ENCODE data around the gene MTR.

MTR gene

DNA sequence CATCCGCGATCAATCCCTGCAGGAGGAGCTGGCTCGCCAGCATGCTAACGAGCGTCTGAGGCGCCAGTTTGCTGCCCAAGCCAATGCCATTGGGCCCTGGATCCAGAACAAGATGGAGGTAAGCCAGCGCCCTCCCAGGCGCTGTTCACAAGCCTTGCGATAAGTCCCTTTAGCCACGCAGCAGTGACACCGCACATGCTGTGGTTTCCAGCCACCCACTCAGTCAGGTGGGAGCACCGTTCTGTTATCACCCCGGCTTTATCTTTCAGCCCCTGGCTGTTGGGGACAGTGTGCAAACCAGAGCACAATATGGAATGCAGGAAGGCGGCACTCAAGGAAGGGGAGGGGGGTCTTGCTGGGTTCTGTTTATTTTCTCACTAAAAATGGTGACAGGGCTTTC lies 41.1 kb upstream of the MTR start:
- Histone ChIP-seq H2BK5ac (ENCODE audit: low read depth, low read length, poor library complexity, severe bottlenecking) (no peak overlapping the region), H3K4me1 (ENCODE audit: control insufficient read depth, insufficient read depth, low read depth, low read length) (peaks cover 3% of the 10 kb centered on the region), H3K4ac (ENCODE audit: low read depth in 1 of 2, low read length in 2 of 2) (no peak overlapping the region), H3K9ac (ENCODE audit: low read length) (no peak overlapping the region), H3K18ac (ENCODE audit: low read depth in 1 of 2, low read length in 2 of 2) (no peak overlapping the region), H2AK5ac (ENCODE audit: low read length, severe bottlenecking) (no peak overlapping the region), H2BK12ac (ENCODE audit: low read length in 2 of 2) (no peak overlapping the region), H3K36me3 (ENCODE audit: control insufficient read depth in 1 of 2, insufficient read depth in 2 of 2, low read depth in 1 of 2, low read length in 2 of 2) (no peaks in the 10 kb centered on the region), H3K23ac (ENCODE audit: low read length in 2 of 2) (no peak overlapping the region), H3K14ac (ENCODE audit: low read length in 2 of 2) (no peak overlapping the region), H3K4me2 (ENCODE audit: low read length, poor library complexity, severe bottlenecking) (no peak overlapping the region), H3K27me3 (ENCODE audit: control insufficient read depth in 1 of 2, insufficient read depth in 1 of 2, low read length in 2 of 2) (no peaks in the 10 kb centered on the region), H2AFZ (ENCODE audit: low read depth, low read length) (no peak overlapping the region), H3K9me3 (ENCODE audit: control insufficient read depth, low read length) (no peaks in the 10 kb centered on the region), H3K27ac (ENCODE audit: low read length, poor library complexity, severe bottlenecking) (no peak overlapping the region), H2BK15ac (ENCODE audit: low read depth, poor library complexity, severe bottlenecking) (no peak overlapping the region), H3K4me3 (ENCODE audit: insufficient read depth in 1 of 2, low read depth in 1 of 2, low read length in 2 of 2) (no peak overlapping the region), H4K8ac (ENCODE audit: low read length) (peak overlapping the region; percentile 23), H2BK120ac (ENCODE audit: low read depth, low read length) (no peak overlapping the region), H4K91ac (ENCODE audit: low read length) (peak overlapping the region; percentile 50), H3K79me1 (replicated peaks; ENCODE audit: low read length, poor library complexity, severe bottlenecking) (no peaks in the 10 kb centered on the region)
- 87% methylated on average over 14 of the region's 14 CpGs for WGBS
- DNase-seq, result no peak

DNA sequence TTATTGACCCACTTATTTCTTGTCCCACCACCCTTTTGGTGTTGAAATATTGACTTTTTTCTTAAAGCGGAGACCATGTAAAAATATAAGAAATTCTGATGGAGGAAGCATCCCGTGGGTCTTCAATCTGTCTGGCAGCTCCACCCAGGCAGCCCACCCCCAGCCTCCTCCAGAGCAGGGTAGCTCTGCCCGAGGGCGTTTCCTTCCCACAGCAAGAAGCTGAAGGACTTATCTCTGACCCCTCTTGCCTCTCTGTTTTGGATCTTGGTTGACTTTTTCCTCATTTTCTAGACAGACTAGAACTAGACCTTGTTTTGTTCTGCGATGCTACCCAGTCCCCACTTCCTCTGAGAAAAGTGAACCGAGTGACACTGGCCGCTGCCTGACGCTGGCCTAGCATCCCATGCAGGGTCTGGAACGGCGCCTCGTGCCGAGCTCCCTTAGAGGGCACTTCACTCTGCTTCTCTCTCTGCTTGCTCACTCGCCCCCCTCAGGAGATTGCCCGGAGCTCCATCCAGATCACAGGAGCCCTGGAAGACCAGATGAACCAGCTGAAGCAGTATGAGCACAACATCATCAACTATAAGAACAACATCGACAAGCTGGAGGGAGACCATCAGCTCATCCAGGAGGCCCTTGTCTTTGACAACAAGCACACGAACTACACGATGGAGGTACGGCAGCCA lies 40.4 kb upstream of the MTR start:
- no peak overlapping the region for H4K8ac ChIP-seq (ENCODE audit: low read length)
- H3K27me3 ChIP-seq (ENCODE audit: control insufficient read depth in 1 of 2, insufficient read depth in 1 of 2, low read length in 2 of 2), result no peaks in the 10 kb centered on the region
- no peak overlapping the region for H2AFZ ChIP-seq (ENCODE audit: low read depth, low read length)
- H3K4me3 ChIP-seq (ENCODE audit: insufficient read depth in 1 of 2, low read depth in 1 of 2, low read length in 2 of 2), result no peak overlapping the region
- peaks cover 3% of the 10 kb centered on the region for H3K4me1 ChIP-seq (ENCODE audit: control insufficient read depth, insufficient read depth, low read depth, low read length)
- H3K27ac ChIP-seq (ENCODE audit: low read length, poor library complexity, severe bottlenecking), result no peak overlapping the region
- no peak for DNase-seq
- no peak overlapping the region for H4K91ac ChIP-seq (ENCODE audit: low read length)
- H2BK12ac ChIP-seq (ENCODE audit: low read length in 2 of 2), result no peak overlapping the region
- H3K23ac ChIP-seq (ENCODE audit: low read length in 2 of 2), result no peak overlapping the region
- H3K18ac ChIP-seq (ENCODE audit: low read depth in 1 of 2, low read length in 2 of 2), result no peak overlapping the region
- no peak overlapping the region for H2BK15ac ChIP-seq (ENCODE audit: low read depth, poor library complexity, severe bottlenecking)
- no peaks in the 10 kb centered on the region for H3K36me3 ChIP-seq (ENCODE audit: control insufficient read depth in 1 of 2, insufficient read depth in 2 of 2, low read depth in 1 of 2, low read length in 2 of 2)
- no peaks in the 10 kb centered on the region for H3K79me1 ChIP-seq (replicated peaks; ENCODE audit: low read length, poor library complexity, severe bottlenecking)
- H3K14ac ChIP-seq (ENCODE audit: low read length in 2 of 2), result no peak overlapping the region
- no peak overlapping the region for H2BK120ac ChIP-seq (ENCODE audit: low read depth, low read length)
- no peak overlapping the region for H2BK5ac ChIP-seq (ENCODE audit: low read depth, low read length, poor library complexity, severe bottlenecking)
- 93% methylated on average over 18 of the region's 18 CpGs for WGBS
- no peaks in the 10 kb centered on the region for H3K9me3 ChIP-seq (ENCODE audit: control insufficient read depth, low read length)
- no peak overlapping the region for H3K4me2 ChIP-seq (ENCODE audit: low read length, poor library complexity, severe bottlenecking)
- no peak overlapping the region for H3K4ac ChIP-seq (ENCODE audit: low read depth in 1 of 2, low read length in 2 of 2)
- no peak overlapping the region for H2AK5ac ChIP-seq (ENCODE audit: low read length, severe bottlenecking)
- no peak overlapping the region for H3K9ac ChIP-seq (ENCODE audit: low read length)

DNA sequence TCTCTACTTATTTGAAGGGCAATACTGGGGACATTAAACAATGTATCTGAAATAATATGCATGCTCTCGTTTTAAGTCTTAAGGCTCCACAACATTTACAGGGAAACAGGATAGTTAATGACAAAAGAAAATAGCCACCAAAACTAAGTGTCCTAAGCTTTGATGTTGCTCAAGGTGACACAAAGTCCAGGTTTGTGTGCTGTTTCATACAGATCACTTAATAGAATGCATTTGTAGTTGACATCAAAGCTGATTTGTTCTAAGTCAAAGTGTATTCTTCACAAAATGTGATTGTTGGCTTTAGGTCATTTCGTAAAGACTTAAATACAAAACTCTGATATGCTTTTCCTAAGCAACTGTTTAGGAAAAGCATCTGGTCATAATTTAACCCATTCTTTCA lies 37.5 kb upstream of the MTR start:
- WGBS, result no CpG with 5 or more reads among the region's 2 CpGs
- no peak overlapping the region for H3K14ac ChIP-seq (ENCODE audit: low read length in 2 of 2)
- no peak overlapping the region for H4K91ac ChIP-seq (ENCODE audit: low read length)
- no peak overlapping the region for H2AK5ac ChIP-seq (ENCODE audit: low read length, severe bottlenecking)
- H3K27me3 ChIP-seq (ENCODE audit: control insufficient read depth in 1 of 2, insufficient read depth in 1 of 2, low read length in 2 of 2), result no peaks in the 10 kb centered on the region
- no peak overlapping the region for H3K4ac ChIP-seq (ENCODE audit: low read depth in 1 of 2, low read length in 2 of 2)
- H3K18ac ChIP-seq (ENCODE audit: low read depth in 1 of 2, low read length in 2 of 2), result no peak overlapping the region
- H4K8ac ChIP-seq (ENCODE audit: low read length), result no peak overlapping the region
- H2AFZ ChIP-seq (ENCODE audit: low read depth, low read length), result no peak overlapping the region
- no peak overlapping the region for H2BK120ac ChIP-seq (ENCODE audit: low read depth, low read length)
- H3K36me3 ChIP-seq (ENCODE audit: control insufficient read depth in 1 of 2, insufficient read depth in 2 of 2, low read depth in 1 of 2, low read length in 2 of 2), result no peaks in the 10 kb centered on the region
- H3K4me2 ChIP-seq (ENCODE audit: low read length, poor library complexity, severe bottlenecking), result no peak overlapping the region
- H3K9ac ChIP-seq (ENCODE audit: low read length), result no peak overlapping the region
- no peaks in the 10 kb centered on the region for H3K79me1 ChIP-seq (replicated peaks; ENCODE audit: low read length, poor library complexity, severe bottlenecking)
- no peak overlapping the region for H3K27ac ChIP-seq (ENCODE audit: low read length, poor library complexity, severe bottlenecking)
- H2BK12ac ChIP-seq (ENCODE audit: low read length in 2 of 2), result no peak overlapping the region
- no peak overlapping the region for H2BK5ac ChIP-seq (ENCODE audit: low read depth, low read length, poor library complexity, severe bottlenecking)
- H2BK15ac ChIP-seq (ENCODE audit: low read depth, poor library complexity, severe bottlenecking), result no peak overlapping the region
- H3K23ac ChIP-seq (ENCODE audit: low read length in 2 of 2), result no peak overlapping the region
- no peak overlapping the region for H3K4me3 ChIP-seq (ENCODE audit: insufficient read depth in 1 of 2, low read depth in 1 of 2, low read length in 2 of 2)
- H3K4me1 ChIP-seq (ENCODE audit: control insufficient read depth, insufficient read depth, low read depth, low read length), result peaks cover 3% of the 10 kb centered on the region
- DNase-seq, result no peak
- H3K9me3 ChIP-seq (ENCODE audit: control insufficient read depth, low read length), result no peaks in the 10 kb centered on the region

DNA sequence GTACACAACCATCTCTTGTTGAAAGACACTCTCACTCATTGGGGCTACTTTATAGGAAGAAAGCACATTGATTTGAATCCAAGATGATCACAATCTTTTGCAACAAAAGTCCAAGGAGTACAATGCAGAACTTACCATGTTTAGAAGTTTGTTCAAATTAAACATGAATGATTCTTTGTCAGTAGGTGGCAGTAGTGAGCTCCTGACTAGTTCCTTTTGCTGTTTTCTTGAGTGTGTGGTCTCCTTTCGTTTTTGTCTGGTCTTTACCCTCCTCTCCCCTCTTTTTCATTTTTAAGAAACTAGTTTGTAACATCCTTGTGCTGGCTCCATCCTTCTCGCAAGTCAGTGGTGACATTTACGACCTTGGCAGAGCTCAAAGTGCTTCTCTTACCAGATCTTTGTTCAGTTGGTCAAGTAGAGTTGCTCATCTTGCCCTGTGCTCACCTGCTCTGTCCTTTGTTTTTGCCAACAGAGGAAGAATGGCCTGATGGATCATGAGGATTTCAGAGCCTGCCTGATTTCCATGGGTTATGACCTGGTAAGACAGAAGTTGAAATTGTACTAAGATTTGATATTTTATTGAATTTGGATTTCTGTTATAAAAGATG lies 35.7 kb upstream of the MTR start:
- H3K18ac ChIP-seq (ENCODE audit: low read depth in 1 of 2, low read length in 2 of 2), result no peak overlapping the region
- H3K14ac ChIP-seq (ENCODE audit: low read length in 2 of 2), result no peak overlapping the region
- H2AFZ ChIP-seq (ENCODE audit: low read depth, low read length), result no peak overlapping the region
- H3K4me3 ChIP-seq (ENCODE audit: insufficient read depth in 1 of 2, low read depth in 1 of 2, low read length in 2 of 2), result no peak overlapping the region
- H4K91ac ChIP-seq (ENCODE audit: low read length), result no peak overlapping the region
- no peaks in the 10 kb centered on the region for H3K79me1 ChIP-seq (replicated peaks; ENCODE audit: low read length, poor library complexity, severe bottlenecking)
- no peak overlapping the region for H3K9ac ChIP-seq (ENCODE audit: low read length)
- H3K4me1 ChIP-seq (ENCODE audit: control insufficient read depth, insufficient read depth, low read depth, low read length), result no peaks in the 10 kb centered on the region
- no peak overlapping the region for H4K8ac ChIP-seq (ENCODE audit: low read length)
- no peak overlapping the region for H3K23ac ChIP-seq (ENCODE audit: low read length in 2 of 2)
- H3K36me3 ChIP-seq (ENCODE audit: control insufficient read depth in 1 of 2, insufficient read depth in 2 of 2, low read depth in 1 of 2, low read length in 2 of 2), result no peaks in the 10 kb centered on the region
- no peak overlapping the region for H3K4ac ChIP-seq (ENCODE audit: low read depth in 1 of 2, low read length in 2 of 2)
- H3K27ac ChIP-seq (ENCODE audit: low read length, poor library complexity, severe bottlenecking), result no peak overlapping the region
- no peak overlapping the region for H2BK5ac ChIP-seq (ENCODE audit: low read depth, low read length, poor library complexity, severe bottlenecking)
- no peak overlapping the region for H2BK120ac ChIP-seq (ENCODE audit: low read depth, low read length)
- peak; percentile 51 for DNase-seq
- no peaks in the 10 kb centered on the region for H3K27me3 ChIP-seq (ENCODE audit: control insufficient read depth in 1 of 2, insufficient read depth in 1 of 2, low read length in 2 of 2)
- H2AK5ac ChIP-seq (ENCODE audit: low read length, severe bottlenecking), result no peak overlapping the region
- H3K4me2 ChIP-seq (ENCODE audit: low read length, poor library complexity, severe bottlenecking), result no peak overlapping the region
- H3K9me3 ChIP-seq (ENCODE audit: control insufficient read depth, low read length), result no peaks in the 10 kb centered on the region
- no peak overlapping the region for H2BK12ac ChIP-seq (ENCODE audit: low read length in 2 of 2)
- no peak overlapping the region for H2BK15ac ChIP-seq (ENCODE audit: low read depth, poor library complexity, severe bottlenecking)
- WGBS, result 49% methylated on average over 3 of the region's 3 CpGs

All from mesenchymal stem cell (in vitro differentiated cells and primary cell).